Thymus (tissue), 11 donors: Measurements from ENCODE around the gene LGALS7. TPM values are rescaled to one million over a fixed set of nuclear protein-coding genes. Genes with fewer than 3 reads are reported as not detected.
"Not testable (repeated sequence)": the region's sequence is repeated elsewhere in the genome, so short reads cannot be mapped to it uniquely, and the experiment has no call there.

Experiments
- DNase-seq, 9 donors: peaks; one replicate each; pipeline ENCODE4 v3.0.0-alpha.2; 2013; ENCODE audit warnings: low spot score in 9 of 9, low read depth in 6 of 9, missing footprints in 1 of 9
- H3K27ac ChIP-seq, 2 donors: one replicate each; pipeline ENCODE4 v1.5.1; 2013; ENCODE audit warnings: control low read depth in 1 of 2, low read depth in 1 of 2, low read length in 1 of 2, mild to moderate bottlenecking in 1 of 2, moderate library complexity in 1 of 2
- H3K27me3 ChIP-seq, 2 donors: one replicate each; pipeline ENCODE4 v1.5.1; 2013; ENCODE audit warnings: low read length in 1 of 2; ENCODE audit not compliant: control insufficient read depth in 2 of 2, insufficient read depth in 1 of 2
- H3K36me3 ChIP-seq, 2 donors: one replicate each; pipeline ENCODE4 v1.5.1; 2013; ENCODE audit warnings: low read length in 1 of 2, mild to moderate bottlenecking in 1 of 2, moderate library complexity in 1 of 2; ENCODE audit not compliant: control insufficient read depth in 2 of 2, insufficient read depth in 2 of 2
- H3K4me1 ChIP-seq, 2 donors: one replicate each; pipeline ENCODE4 v1.5.1; 2013; ENCODE audit warnings: low read length in 2 of 2; ENCODE audit not compliant: control insufficient read depth in 2 of 2, insufficient read depth in 2 of 2
- H3K4me3 ChIP-seq, 2 donors: one replicate each; pipeline ENCODE4 v1.5.1; 2013; ENCODE audit warnings: low read length in 2 of 2, control low read depth in 1 of 2, mild to moderate bottlenecking in 1 of 2
- H3K9me3 ChIP-seq, 2 donors: one replicate each; pipeline ENCODE4 v1.5.1; 2013; ENCODE audit warnings: low read length in 1 of 2, mild to moderate bottlenecking in 1 of 2; ENCODE audit not compliant: control insufficient read depth in 2 of 2, insufficient read depth in 1 of 2
- WGBS: extraction: QIAGEN DNeasy Blood & Tissue Kit; methylation state at CpG from one replicate; pipeline ENCODE4 v1.1.7; 2013; 5-methylcytosine and 5-hydroxymethylcytosine counted together
- polyA plus RNA-seq: library from polyadenylated mRNA; stranded (reverse); fragments of 200-250 nt; gene quantifications from one replicate; pipeline ENCODE4 v1.2.3, GENCODE V29; 2013
- total RNA-seq: library from RNA; stranded (reverse); fragments of 120-200 nt; gene quantifications from one replicate; pipeline ENCODE4 v1.2.4, GENCODE V29; 2013
- donor health status: healthy.

LGALS7 gene
- total and polyA plus RNA-seq, 2 donors, result 7.0 to 129 TPM

DNA sequence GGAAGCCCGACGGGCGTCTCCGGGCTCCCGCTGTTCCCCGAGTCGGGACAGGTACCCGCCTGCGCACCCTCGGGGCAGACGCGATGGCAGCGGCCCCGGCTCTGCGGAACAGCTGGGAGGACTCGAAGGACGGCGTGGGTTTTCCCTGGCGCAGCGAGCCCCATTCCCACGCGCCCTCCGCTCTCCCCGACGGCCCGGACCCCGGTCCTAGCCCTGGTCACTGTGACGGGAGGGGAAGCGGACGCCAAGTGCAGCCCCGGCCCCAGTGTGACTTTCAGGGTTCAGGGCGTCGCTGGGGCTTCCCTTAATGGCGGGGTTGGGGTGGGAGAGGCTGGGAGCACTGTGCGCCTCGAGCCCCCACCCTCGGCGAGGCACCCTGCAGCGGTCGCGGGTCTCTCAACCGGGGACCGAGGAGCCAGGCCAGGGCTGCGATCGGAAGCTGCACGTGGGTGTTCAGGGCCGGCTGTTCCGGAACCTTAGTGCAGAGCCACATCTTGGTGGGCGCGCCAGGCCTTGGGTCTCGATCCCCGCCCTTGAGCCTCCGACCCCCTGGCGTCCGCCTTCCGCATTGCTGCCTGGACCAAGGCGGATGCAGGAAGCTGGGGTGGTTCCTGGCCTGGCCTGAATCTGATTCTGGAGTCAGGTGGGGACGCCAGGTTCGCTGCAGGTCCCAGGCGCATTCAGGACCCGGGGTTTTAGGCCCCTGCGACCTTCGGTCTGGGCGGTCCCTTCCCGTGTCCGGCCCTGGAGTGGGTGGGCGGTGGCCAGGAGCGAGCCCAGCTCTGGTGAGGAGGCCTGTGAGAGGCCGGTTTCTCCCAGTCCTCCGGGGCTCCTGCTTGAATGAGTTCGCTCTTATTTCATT lies 19.2 kb upstream of the LGALS7 start:
- peak overlapping the region; percentile 20 to 21 for H3K4me3 ChIP-seq
- no peaks in the 10 kb centered on the region for H3K9me3 ChIP-seq
- H3K36me3 ChIP-seq, result no peaks in the 10 kb centered on the region
- peak overlapping the region; percentile 68 to 82 for H3K27ac ChIP-seq
- DNase-seq, result peak in 3 of 9 donors; percentile 19 to 40 (median 20)
- peaks cover 3 to 6% of the 10 kb centered on the region in 2 donors for H3K4me1 ChIP-seq
- H3K27me3 ChIP-seq, result peaks cover 12 to 23% of the 10 kb centered on the region in 2 donors
- WGBS, result 15% methylated on average over 62 of the region's 71 CpGs

DNA sequence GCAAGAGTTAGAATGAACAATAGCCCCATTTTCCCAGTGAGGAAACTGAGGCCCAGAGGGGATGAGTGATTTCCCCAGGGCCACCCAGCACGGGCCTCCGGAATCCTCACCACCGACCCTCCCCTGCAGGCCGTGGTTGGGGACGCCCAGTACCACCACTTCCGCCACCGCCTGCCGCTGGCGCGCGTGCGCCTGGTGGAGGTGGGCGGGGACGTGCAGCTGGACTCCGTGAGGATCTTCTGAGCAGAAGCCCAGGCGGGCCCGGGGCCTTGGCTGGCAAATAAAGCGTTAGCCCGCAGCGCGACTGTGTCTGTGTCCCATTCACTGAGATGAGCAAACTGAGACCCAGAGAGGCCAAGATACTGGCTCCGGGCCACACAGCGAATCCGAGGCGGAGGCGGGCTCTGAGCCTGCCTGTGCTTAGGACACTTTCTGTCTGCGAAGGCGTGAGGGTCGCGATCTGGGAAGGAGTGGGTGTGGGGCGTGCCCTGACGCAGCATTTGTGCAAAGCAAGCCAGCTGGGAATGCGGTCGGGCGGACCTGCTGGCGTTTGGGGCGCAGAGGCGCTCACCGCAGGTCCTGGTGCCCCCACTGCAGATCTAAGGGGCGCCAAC lies 18.2 kb upstream of the LGALS7 start:
- not testable (repeated sequence) for H3K9me3 ChIP-seq, H3K27ac ChIP-seq, H3K36me3 ChIP-seq, H3K4me3 ChIP-seq, DNase-seq, H3K4me1 ChIP-seq
- peaks cover 12 to 23% of the 10 kb centered on the region in 2 donors for H3K27me3 ChIP-seq
- no CpG with 5 or more reads among the region's 40 CpGs for WGBS

GRCh38 chr19:38790507-38791403 lies 17.4 kb upstream of the LGALS7 start:
- H3K4me1 ChIP-seq, H3K36me3 ChIP-seq, H3K27ac ChIP-seq, H3K9me3 ChIP-seq, H3K4me3 ChIP-seq, DNase-seq: not testable (repeated sequence)
- H3K27me3 ChIP-seq, result peaks cover 12 to 23% of the 10 kb centered on the region in 2 donors
- 89% methylated on average over 16 of the region's 49 CpGs for WGBS

- Histone ChIP-seq H3K27me3 (peaks cover 12 to 16% of the 10 kb centered on the region in 2 donors), H3K4me1 (peaks cover 3 to 6% of the 10 kb centered on the region in 2 donors), H3K27ac (peak within 1 kb of the TSS; percentile 47), H3K9me3 (no peaks in the 10 kb centered on the region), H3K36me3 (no peaks in the 10 kb centered on the region), H3K4me3 (no peak within 1 kb of the TSS)
- DNase-seq, result no peak
- 91% methylated on average over 13 of the region's 17 CpGs for WGBS
Observed at GRCh38 chr19:38788478-38789243, 15.3 kb upstream of the LGALS7 start, which contains the start of gene LGALS7B. LGALS7B (plus strand) TSS chr19:38789200; CDS start chr19:38789227, 27 bp downstream.

DNA sequence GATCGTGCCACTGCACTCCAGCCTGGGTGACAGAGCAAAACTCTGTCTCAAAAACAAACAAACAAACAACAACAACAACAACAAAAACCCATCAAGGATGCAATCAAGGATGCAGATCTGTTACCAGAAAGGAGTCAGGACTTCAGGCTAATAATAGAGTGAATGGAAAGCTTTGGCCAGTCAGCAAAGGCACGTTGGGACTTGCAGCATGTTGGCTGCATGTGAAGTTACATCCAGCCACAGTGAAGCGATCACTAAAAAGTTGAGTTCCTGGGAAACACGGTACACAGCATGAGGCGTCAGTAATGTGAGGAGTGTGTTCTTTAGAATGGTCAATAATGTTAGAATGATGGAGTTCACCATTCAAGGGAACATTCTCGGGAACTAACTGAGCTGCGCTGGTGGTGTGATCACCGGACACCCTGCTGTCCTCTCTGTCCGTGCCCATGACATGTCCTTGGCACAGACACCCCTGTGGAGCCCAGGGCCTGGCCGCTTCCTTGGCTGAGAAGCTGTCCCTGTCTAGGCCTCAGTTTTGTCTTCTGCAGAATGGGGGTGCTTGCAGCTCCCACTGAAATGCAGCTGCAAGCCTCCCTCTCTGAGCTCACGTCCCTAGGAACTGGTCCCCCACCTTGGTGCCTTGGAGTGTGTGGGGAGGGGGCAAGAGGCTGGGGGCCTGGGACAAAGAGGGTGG lies 13.4 kb upstream of the LGALS7 start:
- WGBS, result 91% methylated on average over 11 of the region's 11 CpGs
- H3K4me1 ChIP-seq, result no peaks in the 10 kb centered on the region

DNA sequence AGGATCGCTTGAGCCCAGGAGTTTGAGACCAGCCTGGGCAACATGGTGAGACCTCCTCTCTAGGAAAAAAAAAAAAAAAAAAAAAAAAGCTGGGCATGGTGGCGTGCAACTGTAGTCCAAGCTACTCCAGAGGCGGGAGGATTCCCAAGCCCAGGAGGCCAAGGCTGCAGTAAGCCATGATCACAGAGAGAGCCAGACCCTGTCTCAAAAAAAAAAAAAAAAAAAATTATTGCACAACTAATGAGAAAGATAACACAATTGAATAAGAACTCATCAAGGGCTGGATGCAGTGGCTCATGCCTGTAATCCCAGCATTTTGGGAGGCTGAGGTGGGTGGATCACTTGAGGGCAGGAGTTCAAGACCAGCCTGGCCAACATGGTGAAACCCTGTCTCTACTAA lies 12.7 kb upstream of the LGALS7 start:
- not testable (repeated sequence) for H3K27me3 ChIP-seq, H3K9me3 ChIP-seq, H3K4me1 ChIP-seq, DNase-seq, H3K4me3 ChIP-seq, H3K36me3 ChIP-seq, H3K27ac ChIP-seq
- WGBS, result 95% methylated on average over 3 of the region's 3 CpGs

More for the DNA sequence above, 13.4 kb upstream of the LGALS7 start:
- Histone ChIP-seq H3K36me3 (no peaks in the 10 kb centered on the region), H3K9me3 (no peaks in the 10 kb centered on the region), H3K27ac (peak overlapping the region; percentile 55 to 62), H3K27me3 (no peaks in the 10 kb centered on the region), H3K4me3 (no peak overlapping the region)
- DNase-seq, result peak in 1 of 9 donors; percentile 16

DNA sequence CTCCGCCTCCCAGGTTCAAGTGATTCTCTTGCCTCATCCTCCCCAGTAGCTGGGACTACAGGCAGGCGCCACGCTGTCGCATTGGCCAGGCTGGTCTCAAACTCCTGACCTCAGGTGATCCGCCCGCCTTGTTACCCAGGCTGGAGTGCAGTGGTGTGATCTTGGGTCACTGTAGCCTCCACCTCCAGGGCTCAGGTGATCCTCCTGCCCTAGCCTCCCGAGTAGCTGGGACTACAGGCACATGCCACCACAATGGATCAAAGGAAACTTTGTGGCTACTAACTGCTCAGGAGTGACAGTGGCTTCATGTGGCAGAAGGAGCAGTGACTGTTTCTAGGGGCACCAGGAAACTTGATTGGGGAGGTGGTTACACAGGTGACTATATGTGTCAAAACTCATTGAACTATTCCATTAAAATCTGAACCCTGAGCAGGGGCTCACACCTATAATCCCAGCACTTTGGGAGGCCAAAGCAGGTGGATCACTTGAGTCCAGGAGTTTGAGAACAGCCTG lies 11.9 kb upstream of the LGALS7 start:
- WGBS, result 99% methylated on average over 7 of the region's 7 CpGs
- no peak overlapping the region for H3K27ac ChIP-seq
- DNase-seq, result no peak

DNA sequence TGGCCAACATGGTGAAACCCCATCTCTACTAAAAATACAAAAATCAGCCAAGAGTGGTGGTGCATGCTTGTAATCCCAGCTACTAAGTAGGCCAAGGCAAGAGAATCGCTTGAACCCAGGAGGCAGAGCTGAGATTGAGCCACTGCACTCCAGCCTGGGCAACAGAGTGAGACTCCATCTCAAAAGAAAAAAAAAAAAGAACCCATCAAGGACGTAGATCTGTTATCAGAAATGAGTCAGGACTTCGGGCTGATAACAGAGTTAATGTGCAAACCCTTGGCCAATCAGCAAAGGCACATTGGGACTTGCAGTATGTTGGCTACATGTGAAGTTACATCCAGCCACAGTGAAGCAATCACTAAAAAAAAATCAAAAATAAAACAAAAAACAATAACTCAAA lies 10.9 kb upstream of the LGALS7 start:
- Histone ChIP-seq H3K4me3 (no peak overlapping the region), H3K27ac (no peak overlapping the region), H3K4me1 (no peaks in the 10 kb centered on the region), H3K9me3 (no peaks in the 10 kb centered on the region), H3K27me3 (peaks cover 0 to 3% of the 10 kb centered on the region in 2 donors), H3K36me3 (no peaks in the 10 kb centered on the region)
- no peak for DNase-seq
- WGBS, result 92% methylated on average over 3 of the region's 3 CpGs

More for the DNA sequence above, 11.9 kb upstream of the LGALS7 start:
- Histone ChIP-seq H3K4me1 (no peaks in the 10 kb centered on the region), H3K27me3 (peaks cover 0 to 3% of the 10 kb centered on the region in 2 donors), H3K4me3 (no peak overlapping the region), H3K36me3 (no peaks in the 10 kb centered on the region), H3K9me3 (no peaks in the 10 kb centered on the region)
